GM23338 (cell line): Measurements from ENCODE around the gene PPP1CA. TPM values are rescaled to one million over a fixed set of nuclear protein-coding genes. Genes with fewer than 3 reads are reported as not detected.

ENCODE experiments used
- ATAC-seq: fragments of 200-7000 bp; cut with Tn5 transposase; 3 replicates; pipeline ENCODE4 v1.9.1; 2020
- DNase-seq: peaks from one replicate; pipeline ENCODE4 v3.0.0-alpha.2; 2015; ENCODE audit warnings: low spot score
- H2AFZ ChIP-seq: fragments of 200-600 bp; sonication (generic); 2 replicates; pipeline ENCODE4 v1.8.0; 2016; ENCODE audit warnings: antibody characterized with exemption, mild to moderate bottlenecking, moderate library complexity
- H3F3A ChIP-seq: fragments of 200-600 bp; sonication (generic); replicated peaks from 2 replicates; pipeline ENCODE4 v1.8.0; 2017; ENCODE audit warnings: antibody characterized with exemption, mixed run types, low read depth
- H3K27ac ChIP-seq: fragments of 200-600 bp; sonication (generic); 2 replicates; pipeline ENCODE4 v1.6.1; 2016; ENCODE audit warnings: low read depth
- H3K27me3 ChIP-seq: fragments of 200-600 bp; sonication (generic); 2 replicates; pipeline ENCODE4 v1.8.0; 2016; ENCODE audit warnings: mild to moderate bottlenecking, mixed run types, moderate library complexity; ENCODE audit not compliant: insufficient read depth
- H3K36me3 ChIP-seq: fragments of 200-600 bp; sonication (generic); 2 replicates; pipeline ENCODE4 v1.8.0; 2016; ENCODE audit warnings: mild to moderate bottlenecking; ENCODE audit not compliant: insufficient read depth
- H3K4me1 ChIP-seq: fragments of 200-600 bp; sonication (generic); 2 replicates; pipeline ENCODE4 v1.8.0; 2016; ENCODE audit warnings: mild to moderate bottlenecking, moderate library complexity; ENCODE audit not compliant: insufficient read depth
- H3K4me2 ChIP-seq: fragments of 200-600 bp; sonication (generic); 2 replicates; pipeline ENCODE4 v1.7.1; 2017; ENCODE audit warnings: mixed run types
- H3K4me3 ChIP-seq: fragments of 200-600 bp; sonication (generic); 2 replicates; pipeline ENCODE4 v1.6.1; 2016; ENCODE audit warnings: mixed run types
- H3K79me2 ChIP-seq: fragments of 200-600 bp; sonication (generic); replicated peaks from 2 replicates; pipeline ENCODE4 v1.8.0; 2017; ENCODE audit warnings: mild to moderate bottlenecking; ENCODE audit not compliant: insufficient read depth
- H3K9me2 ChIP-seq: fragments of 200-600 bp; sonication (generic); 2 replicates; pipeline ENCODE4 v1.8.0; 2017; ENCODE audit not compliant: insufficient read depth
- H4K20me1 ChIP-seq: fragments of 200-600 bp; sonication (generic); replicated peaks from 2 replicates; pipeline ENCODE4 v1.8.0; 2017; ENCODE audit warnings: mild to moderate bottlenecking; ENCODE audit not compliant: insufficient read depth
- H3K27ac Mint-ChIP-seq: 2 replicates; pipeline ENCODE4 v1.8.0; 2020; ENCODE audit warnings: inconsistent platforms, mild to moderate bottlenecking, moderate library complexity, mixed read lengths
- H3K27me3 Mint-ChIP-seq: 3 replicates; pipeline ENCODE4 v1.8.0; 2022; ENCODE audit warnings: low read depth, mild to moderate bottlenecking, moderate library complexity, mixed read lengths, inconsistent platforms; ENCODE audit not compliant: insufficient read depth, poor library complexity
- H3K36me3 Mint-ChIP-seq: 3 replicates; pipeline ENCODE4 v1.8.0; 2021; ENCODE audit warnings: low read depth, mild to moderate bottlenecking, inconsistent platforms, moderate library complexity, mixed read lengths
- H3K4me1 Mint-ChIP-seq: 3 replicates; pipeline ENCODE4 v1.8.0; 2020; ENCODE audit warnings: mild to moderate bottlenecking, inconsistent platforms, mixed read lengths
- H3K4me3 Mint-ChIP-seq: 3 replicates; pipeline ENCODE4 v1.8.0; 2021; ENCODE audit warnings: moderate library complexity, mild to moderate bottlenecking, inconsistent platforms, mixed read lengths
- H3K9me3 Mint-ChIP-seq: 3 replicates; pipeline ENCODE4 v1.8.0; 2020; ENCODE audit warnings: moderate library complexity, mild to moderate bottlenecking, inconsistent platforms, mixed read lengths
- CREB1 ChIP-seq: fragments of 250-450 bp; sonication (Bioruptor Pico); IDR thresholded peaks from 2 replicates; pipeline ENCODE4 v1.5.0; 2020; ENCODE audit warnings: low read depth, mild to moderate bottlenecking, moderate library complexity
- EZH2 ChIP-seq: fragments of 200-600 bp; sonication (generic); IDR thresholded peaks from one replicate; pipeline ENCODE4 v1.8.0; 2017; ENCODE audit warnings: antibody characterized with exemption, mild to moderate bottlenecking, low read depth; ENCODE audit not compliant: unreplicated experiment
- JUNB ChIP-seq: IDR thresholded peaks from one replicate; pipeline ENCODE4 v1.6.1; 2016; ENCODE audit warnings: antibody characterized with exemption; ENCODE audit not compliant: unreplicated experiment
- NANOG ChIP-seq: IDR thresholded peaks from 2 replicates; pipeline ENCODE4 v1.6.1; 2016; ENCODE audit warnings: antibody characterized with exemption, borderline replicate concordance
- STAT1 ChIP-seq: IDR thresholded peaks from one replicate; pipeline ENCODE4 v1.6.1; 2016; ENCODE audit warnings: antibody characterized with exemption; ENCODE audit not compliant: unreplicated experiment
- ZNF331 ChIP-seq: fragments of 250-450 bp; sonication (Bioruptor Pico); IDR thresholded peaks from 2 replicates; pipeline ENCODE4 v1.5.0; 2020; ENCODE audit warnings: low read depth, mild to moderate bottlenecking, moderate library complexity
- polyA plus RNA-seq: library from polyadenylated mRNA; unstranded; fragments of >200 nt; fragmentation: Nextera tagmentation; extraction: Ambion mirVana; gene quantifications from 2 replicates; pipeline ENCODE4 v1.2.1, GENCODE V29; 2016
- total RNA-seq: library from RNA; depleted of rRNA; stranded (reverse); fragments of >200 nt; shearing (Covaris generic); gene quantifications from 2 replicates; pipeline ENCODE4 v1.2.3, GENCODE V29; 2014
- TF ChIP-seq, protein P1 (sequence below): fragments of 250-450 bp; sonication (Bioruptor Pico); IDR thresholded peaks from 2 replicates; pipeline ENCODE4 v1.5.0; 2020; ENCODE audit warnings: mild to moderate bottlenecking, moderate library complexity
- TF ChIP-seq, protein P2 (sequence below): IDR thresholded peaks from one replicate; pipeline ENCODE4 v1.6.1; 2018; ENCODE audit warnings: antibody characterized with exemption; ENCODE audit not compliant: unreplicated experiment
- TF ChIP-seq, protein P3 (sequence below): IDR thresholded peaks from 2 replicates; pipeline ENCODE4 v1.6.1; 2016; ENCODE audit warnings: antibody characterized with exemption

Gene PPP1CA
- total and polyA plus RNA-seq, 2 experiments from 2014 or later = 217 to 237 TPM

DNA sequence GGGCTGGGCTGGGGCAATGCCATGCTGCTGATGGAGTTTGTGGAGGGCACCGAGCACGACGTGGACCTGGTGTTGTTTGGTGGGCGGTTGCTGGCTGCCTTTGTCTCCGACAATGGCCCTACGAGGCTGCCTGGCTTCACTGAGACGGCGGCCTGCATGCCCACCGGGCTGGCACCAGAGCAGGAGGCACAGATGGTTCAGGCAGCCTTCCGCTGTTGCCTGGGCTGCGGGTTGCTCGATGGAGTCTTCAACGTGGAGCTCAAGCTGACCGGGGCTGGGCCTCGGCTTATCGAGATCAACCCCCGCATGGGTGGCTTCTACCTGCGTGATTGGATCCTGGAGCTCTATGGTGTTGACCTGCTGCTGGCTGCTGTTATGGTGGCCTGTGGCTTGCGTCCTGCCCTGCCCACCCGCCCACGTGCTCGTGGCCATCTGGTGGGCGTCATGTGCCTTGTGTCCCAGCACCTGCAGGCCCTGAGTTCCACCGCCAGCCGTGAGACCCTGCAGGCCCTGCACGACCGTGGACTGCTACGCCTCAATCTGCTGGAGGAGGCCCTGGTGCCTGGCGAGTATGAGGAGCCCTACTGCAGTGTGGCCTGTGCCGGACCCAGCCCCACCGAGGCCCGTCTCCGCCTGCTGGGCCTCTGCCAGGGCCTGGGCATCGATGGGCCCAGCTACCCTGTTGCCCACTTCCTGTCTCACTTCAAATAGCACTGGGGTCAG is 22.4 kb upstream of the PPP1CA start:
- Mint-ChIP-seq H3K27ac (no peak overlapping the region), H3K4me1 (peaks cover 9% of the 10 kb centered on the region; the same call in 2 of the 3 replicates), H3K27me3 (peaks cover 28% of the 10 kb centered on the region), H3K36me3 (no peaks in the 10 kb centered on the region), H3K9me3 (no peaks in the 10 kb centered on the region; the same call in 2 of the 3 replicates), H3K4me3 (no peak overlapping the region)
- Histone ChIP-seq H3K36me3 (no peaks in the 10 kb centered on the region), H3K9me2 (no peaks in the 10 kb centered on the region), H3K4me2 (no peak overlapping the region), H4K20me1 (no peaks in the 10 kb centered on the region), H3K79me2 (peaks cover 6% of the 10 kb centered on the region; the same call in 1 of the 2 replicates), H3K27ac (no peak overlapping the region), H2AFZ (no peak overlapping the region), H3F3A (peaks cover 8% of the 10 kb centered on the region; the same call in 1 of the 2 replicates), H3K4me1 (0 out of 2 replicates have a peak, but pooled peaks cover 7% of the 10 kb centered on the region), H3K4me3 (no peak overlapping the region), H3K27me3 (0 out of 2 replicates have a peak, but pooled peaks cover 5% of the 10 kb centered on the region)
- TF ChIP-seq, protein P1, sequence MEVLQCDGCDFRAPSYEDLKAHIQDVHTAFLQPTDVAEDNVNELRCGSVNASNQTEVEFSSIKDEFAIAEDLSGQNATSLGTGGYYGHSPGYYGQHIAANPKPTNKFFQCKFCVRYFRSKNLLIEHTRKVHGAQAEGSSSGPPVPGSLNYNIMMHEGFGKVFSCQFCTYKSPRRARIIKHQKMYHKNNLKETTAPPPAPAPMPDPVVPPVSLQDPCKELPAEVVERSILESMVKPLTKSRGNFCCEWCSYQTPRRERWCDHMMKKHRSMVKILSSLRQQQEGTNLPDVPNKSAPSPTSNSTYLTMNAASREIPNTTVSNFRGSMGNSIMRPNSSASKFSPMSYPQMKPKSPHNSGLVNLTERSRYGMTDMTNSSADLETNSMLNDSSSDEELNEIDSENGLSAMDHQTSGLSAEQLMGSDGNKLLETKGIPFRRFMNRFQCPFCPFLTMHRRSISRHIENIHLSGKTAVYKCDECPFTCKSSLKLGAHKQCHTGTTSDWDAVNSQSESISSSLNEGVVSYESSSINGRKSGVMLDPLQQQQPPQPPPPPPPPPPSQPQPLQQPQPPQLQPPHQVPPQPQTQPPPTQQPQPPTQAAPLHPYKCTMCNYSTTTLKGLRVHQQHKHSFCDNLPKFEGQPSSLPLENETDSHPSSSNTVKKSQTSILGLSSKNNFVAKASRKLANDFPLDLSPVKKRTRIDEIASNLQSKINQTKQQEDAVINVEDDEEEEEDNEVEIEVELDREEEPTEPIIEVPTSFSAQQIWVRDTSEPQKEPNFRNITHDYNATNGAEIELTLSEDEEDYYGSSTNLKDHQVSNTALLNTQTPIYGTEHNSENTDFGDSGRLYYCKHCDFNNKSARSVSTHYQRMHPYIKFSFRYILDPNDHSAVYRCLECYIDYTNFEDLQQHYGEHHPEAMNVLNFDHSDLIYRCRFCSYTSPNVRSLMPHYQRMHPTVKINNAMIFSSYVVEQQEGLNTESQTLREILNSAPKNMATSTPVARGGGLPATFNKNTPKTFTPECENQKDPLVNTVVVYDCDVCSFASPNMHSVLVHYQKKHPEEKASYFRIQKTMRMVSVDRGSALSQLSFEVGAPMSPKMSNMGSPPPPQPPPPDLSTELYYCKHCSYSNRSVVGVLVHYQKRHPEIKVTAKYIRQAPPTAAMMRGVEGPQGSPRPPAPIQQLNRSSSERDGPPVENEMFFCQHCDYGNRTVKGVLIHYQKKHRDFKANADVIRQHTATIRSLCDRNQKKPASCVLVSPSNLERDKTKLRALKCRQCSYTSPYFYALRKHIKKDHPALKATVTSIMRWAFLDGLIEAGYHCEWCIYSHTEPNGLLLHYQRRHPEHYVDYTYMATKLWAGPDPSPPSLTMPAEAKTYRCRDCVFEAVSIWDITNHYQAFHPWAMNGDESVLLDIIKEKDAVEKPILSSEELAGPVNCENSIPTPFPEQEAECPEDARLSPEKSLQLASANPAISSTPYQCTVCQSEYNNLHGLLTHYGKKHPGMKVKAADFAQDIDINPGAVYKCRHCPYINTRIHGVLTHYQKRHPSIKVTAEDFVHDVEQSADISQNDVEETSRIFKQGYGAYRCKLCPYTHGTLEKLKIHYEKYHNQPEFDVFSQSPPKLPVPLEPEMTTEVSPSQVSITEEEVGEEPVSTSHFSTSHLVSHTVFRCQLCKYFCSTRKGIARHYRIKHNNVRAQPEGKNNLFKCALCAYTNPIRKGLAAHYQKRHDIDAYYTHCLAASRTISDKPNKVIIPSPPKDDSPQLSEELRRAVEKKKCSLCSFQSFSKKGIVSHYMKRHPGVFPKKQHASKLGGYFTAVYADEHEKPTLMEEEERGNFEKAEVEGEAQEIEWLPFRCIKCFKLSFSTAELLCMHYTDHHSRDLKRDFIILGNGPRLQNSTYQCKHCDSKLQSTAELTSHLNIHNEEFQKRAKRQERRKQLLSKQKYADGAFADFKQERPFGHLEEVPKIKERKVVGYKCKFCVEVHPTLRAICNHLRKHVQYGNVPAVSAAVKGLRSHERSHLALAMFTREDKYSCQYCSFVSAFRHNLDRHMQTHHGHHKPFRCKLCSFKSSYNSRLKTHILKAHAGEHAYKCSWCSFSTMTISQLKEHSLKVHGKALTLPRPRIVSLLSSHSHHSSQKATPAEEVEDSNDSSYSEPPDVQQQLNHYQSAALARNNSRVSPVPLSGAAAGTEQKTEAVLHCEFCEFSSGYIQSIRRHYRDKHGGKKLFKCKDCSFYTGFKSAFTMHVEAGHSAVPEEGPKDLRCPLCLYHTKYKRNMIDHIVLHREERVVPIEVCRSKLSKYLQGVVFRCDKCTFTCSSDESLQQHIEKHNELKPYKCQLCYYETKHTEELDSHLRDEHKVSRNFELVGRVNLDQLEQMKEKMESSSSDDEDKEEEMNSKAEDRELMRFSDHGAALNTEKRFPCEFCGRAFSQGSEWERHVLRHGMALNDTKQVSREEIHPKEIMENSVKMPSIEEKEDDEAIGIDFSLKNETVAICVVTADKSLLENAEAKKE (CRISPR knock-in tag) = no peak
- DNase-seq = no peak
- ATAC-seq = no peak

DNA sequence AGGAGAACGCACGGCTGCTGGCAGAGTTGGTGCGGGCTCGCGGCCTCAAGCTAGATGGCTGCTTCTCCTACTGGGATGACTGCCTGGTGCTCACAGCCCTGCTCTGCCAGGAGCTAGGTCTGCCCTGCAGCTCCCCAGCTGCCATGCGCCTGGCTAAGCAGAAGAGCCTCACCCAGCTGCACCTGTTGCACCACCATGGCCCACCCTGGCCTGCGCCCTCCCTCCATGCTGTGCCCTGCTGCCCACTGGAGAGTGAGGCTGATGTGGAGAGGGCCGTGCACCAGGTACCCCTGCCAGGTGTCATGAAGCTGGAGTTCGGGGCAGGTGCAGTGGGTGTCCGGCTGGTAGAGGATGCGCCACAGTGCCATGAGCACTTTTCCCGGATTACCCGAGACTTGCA is 21.8 kb upstream of the PPP1CA start:
- H3K27ac ChIP-seq = no peak overlapping the region
- Mint-ChIP-seq H3K9me3 (no peaks in the 10 kb centered on the region; the same call in 2 of the 3 replicates), H3K36me3 (no peaks in the 10 kb centered on the region), H3K27me3 (peaks cover 31% of the 10 kb centered on the region), H3K4me3 (no peak overlapping the region), H3K27ac (no peak overlapping the region), H3K4me1 (peaks cover 9% of the 10 kb centered on the region; the same call in 2 of the 3 replicates)
- no peak overlapping the region for H3K4me3 ChIP-seq
- H3F3A ChIP-seq = peaks cover 8% of the 10 kb centered on the region; the same call in 1 of the 2 replicates
- no peak for ATAC-seq
- H3K4me1 ChIP-seq = 0 out of 2 replicates have a peak, but pooled peaks cover 6% of the 10 kb centered on the region
- 0 out of 2 replicates have a peak, but pooled peaks cover 5% of the 10 kb centered on the region for H3K27me3 ChIP-seq
- H2AFZ ChIP-seq = no peak overlapping the region
- no peaks in the 10 kb centered on the region for H3K36me3 ChIP-seq
- no peaks in the 10 kb centered on the region for H4K20me1 ChIP-seq
- H3K4me2 ChIP-seq = no peak overlapping the region
- no peaks in the 10 kb centered on the region for H3K9me2 ChIP-seq
- DNase-seq = no peak
- H3K79me2 ChIP-seq = peaks cover under 1% of the 10 kb centered on the region; the same call in 1 of the 2 replicates
- TF ChIP-seq CREB1 (CRISPR knock-in tag) (no peak), ZNF331 (no peak), JUNB (no peak), NANOG (no peak), EZH2 (no peak), STAT1 (no peak)
- TF ChIP-seq, protein P2, sequence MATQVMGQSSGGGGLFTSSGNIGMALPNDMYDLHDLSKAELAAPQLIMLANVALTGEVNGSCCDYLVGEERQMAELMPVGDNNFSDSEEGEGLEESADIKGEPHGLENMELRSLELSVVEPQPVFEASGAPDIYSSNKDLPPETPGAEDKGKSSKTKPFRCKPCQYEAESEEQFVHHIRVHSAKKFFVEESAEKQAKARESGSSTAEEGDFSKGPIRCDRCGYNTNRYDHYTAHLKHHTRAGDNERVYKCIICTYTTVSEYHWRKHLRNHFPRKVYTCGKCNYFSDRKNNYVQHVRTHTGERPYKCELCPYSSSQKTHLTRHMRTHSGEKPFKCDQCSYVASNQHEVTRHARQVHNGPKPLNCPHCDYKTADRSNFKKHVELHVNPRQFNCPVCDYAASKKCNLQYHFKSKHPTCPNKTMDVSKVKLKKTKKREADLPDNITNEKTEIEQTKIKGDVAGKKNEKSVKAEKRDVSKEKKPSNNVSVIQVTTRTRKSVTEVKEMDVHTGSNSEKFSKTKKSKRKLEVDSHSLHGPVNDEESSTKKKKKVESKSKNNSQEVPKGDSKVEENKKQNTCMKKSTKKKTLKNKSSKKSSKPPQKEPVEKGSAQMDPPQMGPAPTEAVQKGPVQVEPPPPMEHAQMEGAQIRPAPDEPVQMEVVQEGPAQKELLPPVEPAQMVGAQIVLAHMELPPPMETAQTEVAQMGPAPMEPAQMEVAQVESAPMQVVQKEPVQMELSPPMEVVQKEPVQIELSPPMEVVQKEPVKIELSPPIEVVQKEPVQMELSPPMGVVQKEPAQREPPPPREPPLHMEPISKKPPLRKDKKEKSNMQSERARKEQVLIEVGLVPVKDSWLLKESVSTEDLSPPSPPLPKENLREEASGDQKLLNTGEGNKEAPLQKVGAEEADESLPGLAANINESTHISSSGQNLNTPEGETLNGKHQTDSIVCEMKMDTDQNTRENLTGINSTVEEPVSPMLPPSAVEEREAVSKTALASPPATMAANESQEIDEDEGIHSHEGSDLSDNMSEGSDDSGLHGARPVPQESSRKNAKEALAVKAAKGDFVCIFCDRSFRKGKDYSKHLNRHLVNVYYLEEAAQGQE = no peak
- TF ChIP-seq, protein P3, sequence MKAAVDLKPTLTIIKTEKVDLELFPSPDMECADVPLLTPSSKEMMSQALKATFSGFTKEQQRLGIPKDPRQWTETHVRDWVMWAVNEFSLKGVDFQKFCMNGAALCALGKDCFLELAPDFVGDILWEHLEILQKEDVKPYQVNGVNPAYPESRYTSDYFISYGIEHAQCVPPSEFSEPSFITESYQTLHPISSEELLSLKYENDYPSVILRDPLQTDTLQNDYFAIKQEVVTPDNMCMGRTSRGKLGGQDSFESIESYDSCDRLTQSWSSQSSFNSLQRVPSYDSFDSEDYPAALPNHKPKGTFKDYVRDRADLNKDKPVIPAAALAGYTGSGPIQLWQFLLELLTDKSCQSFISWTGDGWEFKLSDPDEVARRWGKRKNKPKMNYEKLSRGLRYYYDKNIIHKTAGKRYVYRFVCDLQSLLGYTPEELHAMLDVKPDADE = no peak
